ENCODE results near the gene INTS6. TPM values are rescaled to one million over a fixed set of nuclear protein-coding genes. Genes with fewer than 3 reads are reported as not detected.

INTS6 gene
- total RNA-seq, 4 donors from 2014 or later: 25.1 to 42.2 (median 31.8) TPM

- Histone ChIP-seq H3K27me3 (no peaks in the 10 kb centered on the region), H3K36me3 (no peaks in the 10 kb centered on the region), H3K9me3 (no peaks in the 10 kb centered on the region), H3K4me3 (no peak overlapping the region), H3K4me1 (no peaks in the 10 kb centered on the region), H3K27ac (no peak overlapping the region)
- no peak for DNase-seq
- TF ChIP-seq CTCF (IDR thresholded peaks at IDR 0.05) (no peak), POLR2A (IDR thresholded peaks at IDR 0.05) (no peak)
- 86 to 97% methylated on average over 4 to 5 of the region's 9 CpGs for WGBS, 2 donors
- intact Hi-C loops (cut with DNase I): no loop called here
These were observed 105.7 kb downstream of the INTS6 start for GRCh38 chr13:51347099-51347498.

- no peak for DNase-seq
- no peaks in the 10 kb centered on the region for H3K27me3 ChIP-seq
- intact Hi-C loops (cut with DNase I): no loop called here
These were observed 106.4 kb downstream of the INTS6 start for GRCh38 chr13:51346397-51346796.

GRCh38 chr13:51343475-51343874 lies 109.4 kb downstream of the INTS6 start:
- H3K9me3 ChIP-seq: no peaks in the 10 kb centered on the region
- H3K4me1 ChIP-seq: no peaks in the 10 kb centered on the region
- H3K27me3 ChIP-seq: no peaks in the 10 kb centered on the region
- no peak overlapping the region for H3K27ac ChIP-seq
- 57 to 60% methylated on average over 5 of the region's 5 CpGs for WGBS, 2 donors
- H3K4me3 ChIP-seq: no peak overlapping the region
- DNase-seq: no peak
- no peaks in the 10 kb centered on the region for H3K36me3 ChIP-seq
- TF ChIP-seq CTCF (IDR thresholded peaks at IDR 0.05): no peak
- TF ChIP-seq POLR2A (IDR thresholded peaks at IDR 0.05): no peak
- intact Hi-C loops (cut with DNase I): no loop called here

More at GRCh38 chr13:51346397-51346796, 106.4 kb downstream of the INTS6 start:
- WGBS, 2 donors: 79 to 81% methylated on average over 2 of the region's 2 CpGs
- H3K36me3 ChIP-seq: no peaks in the 10 kb centered on the region
- H3K4me1 ChIP-seq: no peaks in the 10 kb centered on the region
- TF ChIP-seq POLR2A (IDR thresholded peaks at IDR 0.05) (no peak), CTCF (IDR thresholded peaks at IDR 0.05) (no peak)
- H3K4me3 ChIP-seq: no peak overlapping the region
- H3K27ac ChIP-seq: no peak overlapping the region
- no peaks in the 10 kb centered on the region for H3K9me3 ChIP-seq

- intact Hi-C loops (cut with DNase I): no loop called here
These were observed 110.1 kb downstream of the INTS6 start for GRCh38 chr13:51342706-51343105.

GRCh38 chr13:51341791-51342190 lies 111.0 kb downstream of the INTS6 start:
- no peaks in the 10 kb centered on the region for H3K9me3 ChIP-seq
- H3K27me3 ChIP-seq: no peaks in the 10 kb centered on the region
- no peak overlapping the region for H3K4me3 ChIP-seq
- intact Hi-C loops (cut with DNase I): no loop called here
- no peaks in the 10 kb centered on the region for H3K36me3 ChIP-seq
- 85 to 98% methylated on average over 4 of the region's 4 CpGs for WGBS, 2 donors
- no peak overlapping the region for H3K27ac ChIP-seq
- H3K4me1 ChIP-seq: no peaks in the 10 kb centered on the region
- no peak for DNase-seq
- TF ChIP-seq POLR2A (IDR thresholded peaks at IDR 0.05): no peak
- no peak for TF ChIP-seq CTCF (IDR thresholded peaks at IDR 0.05)

More at GRCh38 chr13:51342706-51343105, 110.1 kb downstream of the INTS6 start:
- TF ChIP-seq POLR2A (IDR thresholded peaks at IDR 0.05): no peak
- TF ChIP-seq CTCF (IDR thresholded peaks at IDR 0.05): no peak
- Histone ChIP-seq H3K4me1 (no peaks in the 10 kb centered on the region), H3K27ac (no peak overlapping the region), H3K36me3 (no peaks in the 10 kb centered on the region), H3K4me3 (no peak overlapping the region), H3K9me3 (no peaks in the 10 kb centered on the region), H3K27me3 (no peaks in the 10 kb centered on the region)
- WGBS, 2 donors: 63 to 82% methylated on average over 3 to 4 of the region's 4 CpGs
- no peak for DNase-seq
